ENCODE results near the gene SYNE4. TPM values are rescaled to one million over a fixed set of nuclear protein-coding genes. Genes with fewer than 3 reads are reported as not detected.
A peak's percentile ranks its signal among the peaks of the same experiment; 100 is the strongest.

SYNE4 gene, protein sequence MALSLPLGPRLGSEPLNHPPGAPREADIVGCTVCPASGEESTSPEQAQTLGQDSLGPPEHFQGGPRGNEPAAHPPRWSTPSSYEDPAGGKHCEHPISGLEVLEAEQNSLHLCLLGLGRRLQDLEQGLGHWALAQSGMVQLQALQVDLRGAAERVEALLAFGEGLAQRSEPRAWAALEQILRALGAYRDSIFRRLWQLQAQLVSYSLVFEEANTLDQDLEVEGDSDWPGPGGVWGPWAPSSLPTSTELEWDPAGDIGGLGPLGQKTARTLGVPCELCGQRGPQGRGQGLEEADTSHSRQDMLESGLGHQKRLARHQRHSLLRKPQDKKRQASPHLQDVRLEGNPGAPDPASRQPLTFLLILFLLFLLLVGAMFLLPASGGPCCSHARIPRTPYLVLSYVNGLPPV
- 0.48 and 0.58 TPM in 2 replicates for polyA plus RNA-seq (2012; rRNA removed)
- polyA plus RNA-seq (2012; cell fraction: cytosol; rRNA removed), result 0.04 and 0.05 TPM in 2 replicates
- 5.1 and 5.3 TPM in 2 replicates for polyA plus RNA-seq (2012; cell fraction: nucleus; rRNA removed)

- Histone ChIP-seq H3K9ac (no peak within 1 kb of the TSS), H3K4me3 (ENCODE audit: low read depth in 2 of 2, low read length in 1 of 2) (peak within 1 kb of the TSS; percentile 2 to 6; a peak in 2 of 4 replicates), H4K20me1 (ENCODE audit: insufficient read depth) (no peaks in the 10 kb centered on the region), H3K27ac (ENCODE audit: low read depth in 2 of 2, low read length in 1 of 2) (no peak within 1 kb of the TSS), H3K4me2 (peak within 1 kb of the TSS; percentile 52; the same call in 1 of the 2 replicates), H3F3A (replicated peaks; ENCODE audit: insufficient read depth) (no peaks in the 10 kb centered on the region), H3K9me2 (no peaks in the 10 kb centered on the region), H3K27me3 (ENCODE audit: insufficient read depth) (no peaks in the 10 kb centered on the region), H3K79me2 (ENCODE audit: insufficient read depth) (peaks cover 3% of the 10 kb centered on the region; the same call in 1 of the 2 replicates), H3K36me3 (replicated peaks in 1 of 2; ENCODE audit: control insufficient read depth in 1 of 2, insufficient read depth in 2 of 2, low read length in 1 of 2) (no peaks in the 10 kb centered on the region), H2AFZ (ENCODE audit: low read depth) (no peak within 1 kb of the TSS), H3K4me1 (ENCODE audit: control insufficient read depth in 1 of 2, insufficient read depth in 2 of 2, low read depth in 1 of 2, low read length in 1 of 2) (peaks cover 0 to 21% of the 10 kb centered on the region in 2 experiments; a peak in 1 of 4 replicates), H3K9me3 (no peaks in the 10 kb centered on the region)
- POLR2A ChIA-PET, result interaction anchor here (1.7 kb wide), 1 partner anchor 14 kb away, joined by 4 read pairs; no protein-coding TSS in a partner anchor
- TF ChIP-seq GATA2 (CRISPR knock-in tag; IDR thresholded peaks at IDR 0.05), result no peak
- no peak for TF ChIP-seq USF2 (IDR thresholded peaks at IDR 0.05; ENCODE audit: borderline replicate concordance, low read depth, low read length)
- TF ChIP-seq, protein P1, sequence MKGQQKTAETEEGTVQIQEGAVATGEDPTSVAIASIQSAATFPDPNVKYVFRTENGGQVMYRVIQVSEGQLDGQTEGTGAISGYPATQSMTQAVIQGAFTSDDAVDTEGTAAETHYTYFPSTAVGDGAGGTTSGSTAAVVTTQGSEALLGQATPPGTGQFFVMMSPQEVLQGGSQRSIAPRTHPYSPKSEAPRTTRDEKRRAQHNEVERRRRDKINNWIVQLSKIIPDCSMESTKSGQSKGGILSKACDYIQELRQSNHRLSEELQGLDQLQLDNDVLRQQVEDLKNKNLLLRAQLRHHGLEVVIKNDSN (IDR thresholded peaks at IDR 0.05; ENCODE audit: borderline replicate concordance, low read depth), result no peak
- no peak for TF ChIP-seq ELF1 (IDR thresholded peaks at IDR 0.05)
- no peak for TF ChIP-seq YY1 (IDR thresholded peaks at IDR 0.05; ENCODE audit: low read depth)
- TF ChIP-seq, protein P2, sequence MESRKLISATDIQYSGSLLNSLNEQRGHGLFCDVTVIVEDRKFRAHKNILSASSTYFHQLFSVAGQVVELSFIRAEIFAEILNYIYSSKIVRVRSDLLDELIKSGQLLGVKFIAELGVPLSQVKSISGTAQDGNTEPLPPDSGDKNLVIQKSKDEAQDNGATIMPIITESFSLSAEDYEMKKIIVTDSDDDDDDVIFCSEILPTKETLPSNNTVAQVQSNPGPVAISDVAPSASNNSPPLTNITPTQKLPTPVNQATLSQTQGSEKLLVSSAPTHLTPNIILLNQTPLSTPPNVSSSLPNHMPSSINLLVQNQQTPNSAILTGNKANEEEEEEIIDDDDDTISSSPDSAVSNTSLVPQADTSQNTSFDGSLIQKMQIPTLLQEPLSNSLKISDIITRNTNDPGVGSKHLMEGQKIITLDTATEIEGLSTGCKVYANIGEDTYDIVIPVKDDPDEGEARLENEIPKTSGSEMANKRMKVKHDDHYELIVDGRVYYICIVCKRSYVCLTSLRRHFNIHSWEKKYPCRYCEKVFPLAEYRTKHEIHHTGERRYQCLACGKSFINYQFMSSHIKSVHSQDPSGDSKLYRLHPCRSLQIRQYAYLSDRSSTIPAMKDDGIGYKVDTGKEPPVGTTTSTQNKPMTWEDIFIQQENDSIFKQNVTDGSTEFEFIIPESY (IDR thresholded peaks at IDR 0.05; ENCODE audit: borderline replicate concordance, low read depth), result no peak
- no peak for TF ChIP-seq FOXJ3 (CRISPR knock-in tag; IDR thresholded peaks at IDR 0.05)
- no peak for TF ChIP-seq RCOR1 (IDR thresholded peaks at IDR 0.05; ENCODE audit: low read length)
- TF ChIP-seq, protein P3, sequence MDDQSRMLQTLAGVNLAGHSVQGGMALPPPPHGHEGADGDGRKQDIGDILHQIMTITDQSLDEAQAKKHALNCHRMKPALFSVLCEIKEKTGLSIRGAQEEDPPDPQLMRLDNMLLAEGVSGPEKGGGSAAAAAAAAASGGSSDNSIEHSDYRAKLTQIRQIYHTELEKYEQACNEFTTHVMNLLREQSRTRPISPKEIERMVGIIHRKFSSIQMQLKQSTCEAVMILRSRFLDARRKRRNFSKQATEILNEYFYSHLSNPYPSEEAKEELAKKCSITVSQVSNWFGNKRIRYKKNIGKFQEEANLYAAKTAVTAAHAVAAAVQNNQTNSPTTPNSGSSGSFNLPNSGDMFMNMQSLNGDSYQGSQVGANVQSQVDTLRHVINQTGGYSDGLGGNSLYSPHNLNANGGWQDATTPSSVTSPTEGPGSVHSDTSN (IDR thresholded peaks at IDR 0.05), result no peak
- TF ChIP-seq IRF3 (IDR thresholded peaks at IDR 0.05; ENCODE audit: low read depth, low read length), result no peak
- no peak for TF ChIP-seq TCF12 (IDR thresholded peaks at IDR 0.05)
- TF ChIP-seq SMC3 (IDR thresholded peaks at IDR 0.05; ENCODE audit: low read depth, low read length), result no peak
- no peak for TF ChIP-seq NRF1 (IDR thresholded peaks at IDR 0.05; ENCODE audit: low read depth, low read length)
- WGBS (ENCODE audit: low lambda C conversion rate), result 94% methylated on average over 13 of the region's 19 CpGs
- CTCF ChIA-PET, result interaction anchor here (0.6 kb wide), 1 partner anchor 139 kb away, joined by 3 read pairs; no protein-coding TSS in a partner anchor
- no peak for DNase-seq
Measured at GRCh38 chr19:36008336-36008978, at the start of gene SYNE4. TSS of gene SYNE4 (minus strand) at chr19:36008813. CDS start at chr19:36008681, 132 bp downstream.
